A549 treated with Mapracorat at 1 μM for 4 hours (cell line): ENCODE data around the gene CERCAM. TPM values are rescaled to one million over a fixed set of nuclear protein-coding genes. Genes with fewer than 3 reads are reported as not detected.

Source experiments
- total RNA-seq: library from RNA; stranded (reverse); fragments of 200-300 nt; extraction: Qiagen RNA extraction; gene quantifications from 5 replicates; pipeline ENCODE4 v1.2.3, GENCODE V29; 2022

Gene CERCAM, protein sequence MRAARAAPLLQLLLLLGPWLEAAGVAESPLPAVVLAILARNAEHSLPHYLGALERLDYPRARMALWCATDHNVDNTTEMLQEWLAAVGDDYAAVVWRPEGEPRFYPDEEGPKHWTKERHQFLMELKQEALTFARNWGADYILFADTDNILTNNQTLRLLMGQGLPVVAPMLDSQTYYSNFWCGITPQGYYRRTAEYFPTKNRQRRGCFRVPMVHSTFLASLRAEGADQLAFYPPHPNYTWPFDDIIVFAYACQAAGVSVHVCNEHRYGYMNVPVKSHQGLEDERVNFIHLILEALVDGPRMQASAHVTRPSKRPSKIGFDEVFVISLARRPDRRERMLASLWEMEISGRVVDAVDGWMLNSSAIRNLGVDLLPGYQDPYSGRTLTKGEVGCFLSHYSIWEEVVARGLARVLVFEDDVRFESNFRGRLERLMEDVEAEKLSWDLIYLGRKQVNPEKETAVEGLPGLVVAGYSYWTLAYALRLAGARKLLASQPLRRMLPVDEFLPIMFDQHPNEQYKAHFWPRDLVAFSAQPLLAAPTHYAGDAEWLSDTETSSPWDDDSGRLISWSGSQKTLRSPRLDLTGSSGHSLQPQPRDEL
- total RNA-seq = 34.2 to 38.7 TPM (median 35.6 TPM) in 5 replicates

DNA sequence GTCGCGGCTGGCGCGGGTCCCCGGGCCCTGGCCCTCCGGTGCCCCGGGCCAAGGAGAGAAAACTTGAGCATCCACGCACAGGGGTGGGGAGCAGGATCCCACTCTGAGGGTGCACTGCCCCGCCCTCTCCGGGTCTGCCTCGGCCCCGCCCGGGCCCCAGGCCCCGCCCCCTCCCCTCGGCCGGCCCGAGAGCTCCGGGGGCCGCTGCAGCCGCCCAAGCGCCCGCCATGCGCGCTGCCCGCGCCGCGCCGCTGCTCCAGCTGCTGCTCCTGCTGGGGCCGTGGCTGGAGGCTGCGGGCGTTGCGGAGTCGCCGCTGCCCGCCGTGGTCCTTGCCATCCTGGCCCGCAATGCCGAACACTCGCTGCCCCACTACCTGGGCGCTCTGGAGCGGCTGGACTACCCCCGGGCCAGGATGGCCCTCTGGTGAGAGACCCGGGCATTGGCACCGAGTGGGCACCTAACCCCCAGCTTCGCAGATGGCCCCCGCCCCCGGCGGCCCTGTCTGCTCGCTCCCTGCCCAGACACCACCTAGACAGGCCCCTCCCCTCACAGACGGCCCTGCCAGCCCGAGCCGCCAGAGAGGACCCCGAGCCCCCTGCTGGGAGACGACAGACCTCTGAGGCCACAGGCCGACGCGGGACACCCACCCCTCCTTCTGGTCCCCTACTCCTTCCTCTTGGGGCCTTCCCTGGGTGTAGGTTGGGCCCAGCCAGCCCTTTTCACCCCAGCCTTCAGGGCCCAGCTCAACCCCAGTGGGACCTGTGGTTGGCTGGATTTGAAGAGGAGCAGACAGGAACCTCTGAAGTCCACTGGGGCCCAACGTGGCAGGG, at the start of gene CERCAM:
Gene CERCAM (plus strand): TSS at position 207 of the 831 bp plus-strand sequence. CDS start 21 bp downstream, at position 228.

DNA sequence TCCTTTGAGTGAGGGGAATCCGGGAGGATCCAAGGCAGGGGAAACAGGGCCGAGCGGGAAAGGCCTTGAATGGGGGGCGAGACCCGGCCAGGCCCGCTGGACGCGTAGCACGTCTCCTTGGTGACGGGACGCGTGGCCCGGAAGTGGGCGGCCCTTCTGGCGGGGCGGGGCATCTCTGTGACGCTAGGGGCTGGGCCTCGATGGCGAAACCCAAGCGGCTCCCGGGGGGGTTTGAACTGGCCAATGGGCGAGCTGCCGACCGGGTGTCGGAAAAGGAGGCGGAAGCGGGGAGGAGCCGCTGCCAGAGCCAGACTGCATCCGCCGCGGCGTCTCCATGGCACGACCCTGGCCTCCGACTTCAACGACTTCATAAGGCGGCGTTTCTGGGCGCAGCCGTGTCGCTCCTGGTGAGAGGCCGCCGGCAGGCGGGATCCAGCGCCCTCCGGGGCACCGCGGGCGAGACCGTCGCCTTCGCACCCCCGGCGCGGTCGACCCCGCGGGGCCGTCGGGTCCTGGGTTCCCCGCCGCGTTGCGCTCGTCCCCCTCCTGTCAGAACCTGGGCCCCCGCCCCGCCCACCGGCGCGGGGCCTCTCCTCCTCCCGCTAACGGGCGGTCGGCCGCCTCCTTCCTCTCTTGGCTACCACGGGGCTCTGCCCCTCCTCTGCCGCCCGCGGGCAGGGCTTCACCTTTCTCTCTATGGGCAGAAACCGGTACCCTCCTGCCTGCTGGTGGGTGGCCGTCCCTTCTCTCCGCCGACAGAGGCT, 35.4 kb downstream of the CERCAM start, which contains the start of gene ODF2:
Gene ODF2 (plus strand): TSS at position 158 of the 764 bp plus-strand sequence. CDS start 86 bp downstream, at position 244.

Other genes starting within 250 kb of the CERCAM start
- gene CIZ1, start 229.3 kb upstream of the CERCAM start, total RNA-seq = 67.7 to 95.1 TPM (median 82.4 TPM) in 5 replicates
- gene DNM1, start 217.5 kb upstream of the CERCAM start, total RNA-seq = 77.9 to 94.3 TPM (median 86.7 TPM) in 5 replicates
- gene GOLGA2, start 144.8 kb upstream of the CERCAM start, total RNA-seq = 38.8 to 52.8 TPM (median 45.6 TPM) in 5 replicates
- 38.9 to 45.9 TPM (median 42.0 TPM) in 5 replicates for gene SWI5, start 144.6 kb upstream of the CERCAM start, total RNA-seq
- 42.8 to 49.8 TPM (median 46.5 TPM) in 5 replicates for gene TRUB2, start 98.4 kb upstream of the CERCAM start, total RNA-seq
- 52.3 to 65.2 TPM (median 57.5 TPM) in 5 replicates for gene COQ4, start 98.0 kb upstream of the CERCAM start, total RNA-seq
- 35.9 to 47.8 TPM (median 45.7 TPM) in 5 replicates for gene SLC27A4, start 80.3 kb upstream of the CERCAM start, total RNA-seq
- 64.2 to 87.6 TPM (median 81.7 TPM) in 5 replicates for gene URM1, start 49.5 kb upstream of the CERCAM start, total RNA-seq
- 24.7 to 27.7 TPM (median 25.2 TPM) in 5 replicates for gene ODF2, start 35.1 kb downstream of the CERCAM start, total RNA-seq
- 26.5 to 30.1 TPM (median 29.1 TPM) in 5 replicates for gene GLE1, start 83.9 kb downstream of the CERCAM start, total RNA-seq
- 134 to 158 TPM (median 150 TPM) in 5 replicates for gene SPTAN1, start 131.7 kb downstream of the CERCAM start, total RNA-seq
- gene DYNC2I2, start 236.0 kb downstream of the CERCAM start, total RNA-seq = 97.2 to 146 TPM (median 137 TPM) in 5 replicates